Measurements from ENCODE around the gene ELOA. TPM values are rescaled to one million over a fixed set of nuclear protein-coding genes. Genes with fewer than 3 reads are reported as not detected.

The ELOA gene
- total RNA-seq, 1 donor from 2014 or later: 16.8 TPM

DNA sequence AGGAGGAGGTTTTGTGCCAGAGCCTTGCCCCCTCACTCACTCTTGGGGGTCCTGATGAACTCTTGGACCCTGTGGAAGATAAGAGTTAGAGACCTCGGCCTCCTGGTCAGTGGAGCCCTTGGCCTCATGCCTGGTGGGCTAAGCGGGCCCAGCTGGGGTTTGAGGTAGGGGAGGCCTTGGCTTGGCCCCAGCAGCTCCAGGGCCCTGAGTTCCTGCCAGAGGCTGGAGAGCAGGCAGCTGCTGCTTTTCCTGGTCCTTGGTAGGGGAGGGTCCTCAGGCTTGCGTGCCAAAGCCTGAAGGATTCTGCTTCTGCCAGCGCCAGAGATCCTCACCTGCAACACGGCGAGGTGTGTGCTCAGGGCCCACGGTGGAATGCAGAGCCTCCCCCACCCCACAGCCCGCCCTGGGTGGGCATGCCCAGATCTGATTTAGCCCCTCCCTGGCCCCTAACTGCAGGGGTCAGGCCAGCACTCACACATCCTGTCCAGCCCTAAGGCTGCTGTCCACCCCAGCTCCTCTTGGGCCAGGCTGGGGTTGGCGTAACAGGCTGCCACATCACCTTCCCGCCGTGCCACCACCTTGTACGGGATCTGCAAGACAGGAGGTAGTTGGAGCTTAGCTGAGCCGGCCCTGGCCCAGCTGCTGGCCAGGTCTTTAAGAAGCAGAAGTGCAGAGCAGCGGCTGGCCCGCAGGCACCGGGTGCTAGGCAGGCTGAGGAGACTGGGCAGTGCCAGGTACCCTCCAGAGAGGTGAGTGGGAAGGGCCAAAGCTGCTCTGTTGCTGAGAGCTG lies 52.6 kb downstream of the ELOA start:
- H3K36me3 ChIP-seq (ENCODE audit: control insufficient read depth, insufficient read depth, low read length): peaks cover 40% of the 10 kb centered on the region
- DNase-seq (ENCODE audit: low read depth) (no peak), FAIRE-seq (no peak)
- TF ChIP-seq, protein P1, sequence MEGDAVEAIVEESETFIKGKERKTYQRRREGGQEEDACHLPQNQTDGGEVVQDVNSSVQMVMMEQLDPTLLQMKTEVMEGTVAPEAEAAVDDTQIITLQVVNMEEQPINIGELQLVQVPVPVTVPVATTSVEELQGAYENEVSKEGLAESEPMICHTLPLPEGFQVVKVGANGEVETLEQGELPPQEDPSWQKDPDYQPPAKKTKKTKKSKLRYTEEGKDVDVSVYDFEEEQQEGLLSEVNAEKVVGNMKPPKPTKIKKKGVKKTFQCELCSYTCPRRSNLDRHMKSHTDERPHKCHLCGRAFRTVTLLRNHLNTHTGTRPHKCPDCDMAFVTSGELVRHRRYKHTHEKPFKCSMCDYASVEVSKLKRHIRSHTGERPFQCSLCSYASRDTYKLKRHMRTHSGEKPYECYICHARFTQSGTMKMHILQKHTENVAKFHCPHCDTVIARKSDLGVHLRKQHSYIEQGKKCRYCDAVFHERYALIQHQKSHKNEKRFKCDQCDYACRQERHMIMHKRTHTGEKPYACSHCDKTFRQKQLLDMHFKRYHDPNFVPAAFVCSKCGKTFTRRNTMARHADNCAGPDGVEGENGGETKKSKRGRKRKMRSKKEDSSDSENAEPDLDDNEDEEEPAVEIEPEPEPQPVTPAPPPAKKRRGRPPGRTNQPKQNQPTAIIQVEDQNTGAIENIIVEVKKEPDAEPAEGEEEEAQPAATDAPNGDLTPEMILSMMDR (IDR thresholded peaks at IDR 0.05; ENCODE audit: insufficient read depth, low read length, severe bottlenecking): no peak
- no peaks in the 10 kb centered on the region for H3K27me3 ChIP-seq (ENCODE audit: control insufficient read depth, insufficient read depth, low read length)
- no peak overlapping the region for H3K4me3 ChIP-seq (ENCODE audit: low read depth, low read length)

DNA sequence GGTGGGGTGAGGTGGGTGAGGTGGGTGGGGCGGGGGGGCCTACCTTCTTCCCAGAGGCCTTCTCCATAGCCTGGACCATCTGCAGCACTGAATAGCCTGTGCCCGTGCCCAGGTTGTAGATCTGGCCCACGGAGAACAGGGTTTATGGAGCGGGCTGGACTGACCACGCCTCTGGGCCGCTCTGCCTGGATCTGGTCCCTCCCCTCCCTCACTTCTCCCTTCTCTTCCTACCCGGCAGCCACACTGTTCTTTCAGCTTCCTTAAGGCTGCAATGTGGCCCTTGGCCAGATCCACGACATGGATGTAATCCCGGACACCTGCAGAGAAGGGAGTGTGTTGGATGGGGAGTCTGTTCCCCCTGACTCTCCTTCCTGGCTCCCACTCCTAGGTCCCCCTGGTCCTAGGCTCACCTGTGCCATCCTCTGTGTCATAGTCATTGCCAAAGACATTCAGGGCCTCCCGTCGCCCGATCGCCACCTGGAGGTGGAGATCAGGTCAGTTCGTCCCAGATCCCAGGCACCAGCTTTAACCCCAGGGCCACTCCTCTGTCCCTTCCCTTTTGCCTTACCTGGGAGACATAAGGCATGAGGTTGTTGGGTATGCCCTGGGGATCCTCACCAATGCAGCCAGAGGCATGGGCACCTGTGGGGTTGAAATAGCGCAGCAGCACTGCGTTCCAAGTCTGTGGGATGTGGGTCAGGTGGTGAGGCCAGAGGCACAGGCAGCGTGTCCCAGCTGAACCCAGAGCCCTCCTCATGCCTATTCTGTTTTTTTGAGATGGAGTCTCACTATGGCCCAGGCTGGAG lies 53.4 kb downstream of the ELOA start:
- H3K36me3 ChIP-seq (ENCODE audit: control insufficient read depth, insufficient read depth, low read length): peaks cover 40% of the 10 kb centered on the region
- H3K27me3 ChIP-seq (ENCODE audit: control insufficient read depth, insufficient read depth, low read length): no peaks in the 10 kb centered on the region
- DNase-seq (ENCODE audit: low read depth): no peak
- no peak for FAIRE-seq
- H3K4me3 ChIP-seq (ENCODE audit: low read depth, low read length): no peak overlapping the region
- TF ChIP-seq, protein P1 (IDR thresholded peaks at IDR 0.05; ENCODE audit: insufficient read depth, low read length, severe bottlenecking): peak; percentile 44

DNA sequence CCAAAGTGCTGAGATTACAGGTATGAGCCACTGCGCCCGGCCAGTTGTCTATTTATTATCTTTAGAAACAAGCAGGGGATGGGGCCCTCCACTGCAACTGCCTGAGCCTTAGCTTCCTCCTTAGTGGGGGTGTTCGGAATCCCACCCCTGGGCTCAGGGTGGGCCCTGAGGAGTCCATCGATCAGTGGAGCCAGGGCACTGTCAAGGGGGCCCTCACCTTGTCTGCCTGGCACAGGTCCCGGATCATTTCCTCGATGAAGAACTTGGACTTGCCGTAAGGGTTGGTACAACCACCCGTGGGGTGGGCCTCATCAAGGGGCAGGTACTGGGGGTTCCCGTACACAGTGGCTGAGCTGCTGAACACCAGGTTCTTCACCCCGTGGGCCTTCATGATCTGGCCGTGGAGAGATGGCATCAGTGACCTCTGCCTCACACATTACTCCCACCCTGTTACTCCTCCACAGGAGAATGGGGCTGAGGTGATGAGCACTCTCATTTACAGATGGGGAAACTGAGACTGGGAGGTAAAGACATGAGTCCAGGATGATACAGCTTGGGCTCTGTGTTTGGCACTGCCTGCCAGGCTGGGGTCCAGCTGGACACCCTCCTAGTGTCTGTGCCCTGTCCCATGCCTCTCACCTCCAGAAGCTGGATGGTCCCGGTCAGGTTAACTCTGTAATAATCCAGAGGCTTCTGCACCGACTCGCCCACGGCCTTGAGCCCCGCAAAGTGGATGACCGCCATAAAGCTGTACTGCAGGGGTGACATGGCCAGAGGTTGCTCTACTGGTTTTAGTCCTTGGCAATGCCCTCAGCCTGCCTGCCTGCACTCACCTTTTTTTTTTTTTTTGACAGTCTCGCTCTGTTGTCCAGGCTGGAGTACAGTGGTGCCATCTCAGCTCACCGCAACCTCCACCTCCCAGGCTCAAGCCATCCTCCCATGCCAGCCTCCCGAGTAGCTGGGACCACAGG lies 54.5 kb downstream of the ELOA start:
- Histone ChIP-seq H3K36me3 (ENCODE audit: control insufficient read depth, insufficient read depth, low read length) (peaks cover 39% of the 10 kb centered on the region), H3K4me3 (ENCODE audit: low read depth, low read length) (no peak overlapping the region)
- FAIRE-seq: no peak

DNA sequence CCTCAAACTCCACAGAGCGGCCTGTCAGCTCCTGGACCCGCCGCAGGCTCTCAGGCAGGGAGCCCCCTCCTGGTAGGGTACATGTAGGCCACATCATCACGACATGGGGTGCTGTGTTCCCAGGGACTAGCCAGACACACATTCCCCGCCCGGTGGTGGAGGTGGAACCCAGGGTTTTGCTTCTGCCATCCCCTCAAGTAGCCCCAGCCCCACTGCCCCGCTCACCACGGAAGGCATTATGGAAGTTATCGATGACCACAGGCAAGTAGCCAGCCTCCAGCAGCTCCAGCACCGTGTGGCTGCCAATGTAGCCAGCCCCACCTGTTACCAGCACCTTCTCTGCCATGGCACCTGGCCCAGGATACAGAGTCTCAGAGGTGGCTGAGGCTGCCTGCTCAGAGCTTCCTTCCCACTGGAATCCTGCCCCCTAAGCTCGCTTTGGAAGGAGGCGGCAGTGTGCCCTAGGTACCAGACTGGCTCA lies 55.4 kb downstream of the ELOA start:
- peaks cover 32% of the 10 kb centered on the region for H3K36me3 ChIP-seq (ENCODE audit: control insufficient read depth, insufficient read depth, low read length)
- H3K4me3 ChIP-seq (ENCODE audit: low read depth, low read length): peak overlapping the region; percentile 95
- no peak for FAIRE-seq
- no peaks in the 10 kb centered on the region for H3K27me3 ChIP-seq (ENCODE audit: control insufficient read depth, insufficient read depth, low read length)
- TF ChIP-seq, protein P1 (IDR thresholded peaks at IDR 0.05; ENCODE audit: insufficient read depth, low read length, severe bottlenecking): peak; percentile 10
- no peak for DNase-seq (ENCODE audit: low read depth)

More for the DNA sequence above, 54.5 kb downstream of the ELOA start:
- TF ChIP-seq, protein P1 (IDR thresholded peaks at IDR 0.05; ENCODE audit: insufficient read depth, low read length, severe bottlenecking): no peak
- H3K27me3 ChIP-seq (ENCODE audit: control insufficient read depth, insufficient read depth, low read length): no peaks in the 10 kb centered on the region
- DNase-seq (ENCODE audit: low read depth): no peak

DNA sequence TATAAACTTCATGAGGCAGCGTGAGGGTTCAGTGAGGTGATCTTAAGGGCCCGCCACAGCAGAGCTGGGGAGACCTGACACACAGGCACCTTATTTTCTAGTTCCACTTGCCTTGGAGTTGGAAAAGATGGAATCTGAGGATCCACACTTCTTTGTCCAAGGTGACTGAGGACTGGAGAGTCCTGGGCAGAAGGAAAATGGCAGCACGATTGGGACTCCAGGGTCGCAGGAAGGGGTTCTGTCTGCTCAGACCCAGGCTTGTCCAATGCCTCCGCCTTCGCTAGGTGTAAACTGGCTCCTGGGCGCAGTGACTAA lies 55.9 kb downstream of the ELOA start:
- DNase-seq (ENCODE audit: low read depth): no peak
- TF ChIP-seq, protein P1 (IDR thresholded peaks at IDR 0.05; ENCODE audit: insufficient read depth, low read length, severe bottlenecking): no peak
- Histone ChIP-seq H3K36me3 (ENCODE audit: control insufficient read depth, insufficient read depth, low read length) (peaks cover 32% of the 10 kb centered on the region), H3K4me3 (ENCODE audit: low read depth, low read length) (peak overlapping the region; percentile 95), H3K27me3 (ENCODE audit: control insufficient read depth, insufficient read depth, low read length) (no peaks in the 10 kb centered on the region)
- FAIRE-seq: no peak

All from bronchial epithelial cell (primary cell).